ENCODE data around the gene LPAR2. TPM values are rescaled to one million over a fixed set of nuclear protein-coding genes. Genes with fewer than 3 reads are reported as not detected.

Gene LPAR2
- polyA plus RNA-seq, 4 donors: 8.0 to 21.6 (median 11.9) TPM

DNA sequence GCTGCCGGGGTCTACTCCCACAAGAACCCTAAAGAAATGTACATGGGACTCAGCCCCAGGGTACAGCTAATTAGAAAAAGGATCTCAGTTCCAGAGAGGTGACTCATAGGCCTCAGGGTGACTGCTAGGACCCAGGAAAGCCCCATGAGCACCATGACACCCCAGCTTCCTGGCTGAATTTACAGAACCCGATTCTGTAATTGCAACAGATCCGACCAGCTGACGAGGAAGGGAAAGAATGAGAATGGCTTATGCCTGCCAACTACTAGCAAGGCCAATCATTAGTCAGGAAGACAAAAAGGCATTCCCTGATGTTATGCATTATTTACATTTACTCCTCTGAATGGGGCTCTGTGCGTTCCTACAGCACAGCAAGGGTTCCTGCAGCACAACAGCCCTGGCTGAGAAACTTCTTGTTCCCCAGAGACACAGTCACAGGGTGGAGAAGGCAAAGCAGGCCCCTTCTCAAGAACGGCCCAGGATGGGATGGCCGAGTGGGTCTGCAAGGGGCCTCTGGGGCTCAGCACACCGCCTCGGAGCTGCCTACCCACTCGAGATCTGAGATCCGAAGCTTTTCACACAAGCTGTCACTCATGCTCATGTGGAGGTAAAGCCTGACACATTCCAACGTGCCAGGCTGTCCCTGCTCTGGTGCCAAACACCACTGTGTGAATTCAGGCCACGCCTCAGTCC lies 36.7 kb downstream of the LPAR2 start:
- Histone ChIP-seq H3K4me1 (ENCODE audit: control insufficient read depth in 3 of 3, insufficient read depth in 2 of 3, low read depth in 1 of 3, low read length in 2 of 3) (peaks cover 0 to 6% (median 2%) of the 10 kb centered on the region in 3 donors), H3K27ac (ENCODE audit: low read depth in 1 of 3, low read length in 2 of 3) (peak overlapping the region; percentile 9 to 83 (median 18)), H3K27me3 (ENCODE audit: control insufficient read depth in 3 of 3, insufficient read depth in 3 of 3, low read length in 3 of 3) (no peaks in the 10 kb centered on the region), H3K9me3 (ENCODE audit: control insufficient read depth in 2 of 2, insufficient read depth in 1 of 2, low read depth in 1 of 2, low read length in 1 of 2) (no peaks in the 10 kb centered on the region), H3K4me3 (ENCODE audit: low read depth in 1 of 3, low read length in 3 of 3) (no peak overlapping the region), H3K36me3 (ENCODE audit: control insufficient read depth in 3 of 3, insufficient read depth in 2 of 3, low read depth in 1 of 3, low read length in 3 of 3) (no peaks in the 10 kb centered on the region)
- 48 to 57% (median 55%) methylated on average over 13 of the region's 13 CpGs for WGBS, 3 donors
- DNase-seq (peak; percentile 41 to 56), FAIRE-seq (no peak)

DNA sequence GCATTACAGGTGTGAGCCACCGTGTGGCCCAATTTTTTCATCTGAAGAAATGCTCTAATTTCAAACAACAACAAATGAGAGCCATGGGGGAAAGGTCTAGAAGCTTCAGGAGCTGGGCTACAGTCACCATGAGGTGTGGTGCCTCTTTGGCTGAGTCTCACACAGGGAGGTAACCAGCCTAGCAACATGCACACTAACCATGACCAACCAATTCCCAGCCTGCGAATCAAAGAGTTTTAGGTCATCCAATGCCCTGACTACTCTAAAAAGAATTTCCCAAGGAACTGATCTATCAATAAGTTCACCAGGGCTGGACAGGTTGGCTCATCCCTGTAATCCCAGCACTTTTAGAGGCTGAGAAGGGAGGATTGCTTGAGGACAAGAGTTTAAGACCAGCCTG lies 39.5 kb downstream of the LPAR2 start:
- WGBS, 3 donors: 73 to 84% (median 83%) methylated on average over 2 of the region's 2 CpGs
- Histone ChIP-seq H3K4me1 (ENCODE audit: control insufficient read depth in 3 of 3, insufficient read depth in 2 of 3, low read depth in 1 of 3, low read length in 2 of 3) (peaks cover 0 to 6% (median 2%) of the 10 kb centered on the region in 3 donors), H3K36me3 (ENCODE audit: control insufficient read depth in 3 of 3, insufficient read depth in 2 of 3, low read depth in 1 of 3, low read length in 3 of 3) (no peaks in the 10 kb centered on the region), H3K27me3 (ENCODE audit: control insufficient read depth in 3 of 3, insufficient read depth in 3 of 3, low read length in 3 of 3) (no peaks in the 10 kb centered on the region), H3K4me3 (ENCODE audit: low read depth in 1 of 3, low read length in 3 of 3) (no peak overlapping the region), H3K9me3 (ENCODE audit: control insufficient read depth in 2 of 2, insufficient read depth in 1 of 2, low read depth in 1 of 2, low read length in 1 of 2) (no peaks in the 10 kb centered on the region), H3K27ac (ENCODE audit: low read depth in 1 of 3, low read length in 2 of 3) (no peak overlapping the region)
- no peak for FAIRE-seq
- no peak for DNase-seq

DNA sequence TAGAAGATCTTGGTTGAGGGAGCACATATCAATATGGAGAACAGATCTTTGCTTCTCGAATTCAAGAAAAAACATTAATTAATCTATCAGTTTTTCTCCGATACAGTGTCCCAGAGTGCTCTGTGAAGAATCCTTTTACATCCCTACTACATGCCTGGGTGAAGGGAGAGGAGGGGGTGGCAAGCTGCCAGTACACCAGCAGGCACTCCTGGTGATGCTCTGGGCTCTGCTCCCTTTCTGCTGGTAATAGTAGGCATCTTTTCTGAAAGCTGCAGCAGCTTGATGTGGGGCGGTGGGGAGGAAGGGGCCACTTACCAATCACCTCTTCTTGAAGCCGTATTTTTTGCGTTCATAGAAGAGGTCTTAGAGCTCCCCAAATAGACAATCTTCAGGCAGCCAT lies 40.2 kb downstream of the LPAR2 start:
- Histone ChIP-seq H3K27ac (ENCODE audit: low read depth in 1 of 3, low read length in 2 of 3) (no peak overlapping the region), H3K4me1 (ENCODE audit: control insufficient read depth in 3 of 3, insufficient read depth in 2 of 3, low read depth in 1 of 3, low read length in 2 of 3) (peaks cover 0 to 6% (median 2%) of the 10 kb centered on the region in 3 donors), H3K27me3 (ENCODE audit: control insufficient read depth in 3 of 3, insufficient read depth in 3 of 3, low read length in 3 of 3) (no peaks in the 10 kb centered on the region), H3K4me3 (ENCODE audit: low read depth in 1 of 3, low read length in 3 of 3) (no peak overlapping the region), H3K36me3 (ENCODE audit: control insufficient read depth in 3 of 3, insufficient read depth in 2 of 3, low read depth in 1 of 3, low read length in 3 of 3) (no peaks in the 10 kb centered on the region), H3K9me3 (ENCODE audit: control insufficient read depth in 2 of 2, insufficient read depth in 1 of 2, low read depth in 1 of 2, low read length in 1 of 2) (no peaks in the 10 kb centered on the region)
- 94 to 96% (median 96%) methylated on average over 5 of the region's 5 CpGs for WGBS, 3 donors
- FAIRE-seq (no peak), DNase-seq (no peak)

DNA sequence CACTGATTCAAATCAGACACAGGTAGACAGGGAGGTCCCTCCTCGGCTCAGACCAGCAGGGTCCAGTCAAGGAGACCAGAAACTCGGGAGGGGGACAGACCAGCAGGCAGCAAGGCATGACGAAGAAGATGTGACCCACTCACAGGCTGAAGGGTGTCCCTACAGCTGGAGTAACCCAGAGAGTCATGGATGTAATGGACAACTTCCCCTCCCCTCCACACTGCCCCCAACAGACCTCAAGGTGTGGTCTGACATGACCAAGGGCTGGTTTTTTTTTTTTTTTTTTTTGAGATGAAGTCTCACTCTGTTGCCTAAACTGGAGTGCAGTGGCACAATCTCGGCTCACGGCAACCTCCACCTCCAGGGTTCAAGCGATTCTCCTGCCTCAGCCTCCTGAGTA lies 43.7 kb downstream of the LPAR2 start:
- FAIRE-seq (no peak), DNase-seq (no peak)
- no peak overlapping the region for H3K27ac ChIP-seq (ENCODE audit: low read depth in 1 of 3, low read length in 2 of 3)
- no peaks in the 10 kb centered on the region for H3K27me3 ChIP-seq (ENCODE audit: control insufficient read depth in 3 of 3, insufficient read depth in 3 of 3, low read length in 3 of 3)
- WGBS, 3 donors: 92 to 96% (median 94%) methylated on average over 6 of the region's 6 CpGs
- H3K4me3 ChIP-seq (ENCODE audit: low read depth in 1 of 3, low read length in 3 of 3): no peak overlapping the region
- peaks cover 0 to 7% (median 4%) of the 10 kb centered on the region in 3 donors for H3K4me1 ChIP-seq (ENCODE audit: control insufficient read depth in 3 of 3, insufficient read depth in 2 of 3, low read depth in 1 of 3, low read length in 2 of 3)
- H3K9me3 ChIP-seq (ENCODE audit: control insufficient read depth in 2 of 2, insufficient read depth in 1 of 2, low read depth in 1 of 2, low read length in 1 of 2): no peaks in the 10 kb centered on the region
- no peaks in the 10 kb centered on the region for H3K36me3 ChIP-seq (ENCODE audit: control insufficient read depth in 3 of 3, insufficient read depth in 2 of 3, low read depth in 1 of 3, low read length in 3 of 3)

DNA sequence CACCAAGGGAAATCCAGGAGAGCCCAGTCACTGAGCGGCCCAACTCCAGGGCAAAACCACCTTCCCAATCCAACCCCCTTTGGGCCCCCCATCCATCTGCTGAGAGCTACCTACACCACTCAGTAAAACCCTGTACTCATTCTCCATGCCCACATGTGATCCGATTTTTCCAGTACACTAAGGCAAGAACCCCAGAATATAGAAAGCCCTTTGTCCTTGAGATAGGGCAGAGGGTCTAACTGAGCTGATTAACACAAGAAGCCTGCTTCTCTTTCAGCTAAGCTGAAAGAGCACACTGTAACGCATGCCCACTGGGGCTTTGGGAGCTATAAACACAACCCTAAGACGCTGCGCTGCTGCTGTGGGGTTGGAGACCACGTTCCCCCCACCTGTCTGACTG lies 45.5 kb downstream of the LPAR2 start:
- DNase-seq (no peak), FAIRE-seq (no peak)
- no peaks in the 10 kb centered on the region for H3K36me3 ChIP-seq (ENCODE audit: control insufficient read depth in 3 of 3, insufficient read depth in 2 of 3, low read depth in 1 of 3, low read length in 3 of 3)
- no peak overlapping the region for H3K4me3 ChIP-seq (ENCODE audit: low read depth in 1 of 3, low read length in 3 of 3)
- WGBS, 3 donors: 89 to 95% (median 94%) methylated on average over 6 of the region's 6 CpGs
- H3K27me3 ChIP-seq (ENCODE audit: control insufficient read depth in 3 of 3, insufficient read depth in 3 of 3, low read length in 3 of 3): no peaks in the 10 kb centered on the region
- no peaks in the 10 kb centered on the region for H3K9me3 ChIP-seq (ENCODE audit: control insufficient read depth in 2 of 2, insufficient read depth in 1 of 2, low read depth in 1 of 2, low read length in 1 of 2)
- H3K27ac ChIP-seq (ENCODE audit: low read depth in 1 of 3, low read length in 2 of 3): no peak overlapping the region
- H3K4me1 ChIP-seq (ENCODE audit: control insufficient read depth in 3 of 3, insufficient read depth in 2 of 3, low read depth in 1 of 3, low read length in 2 of 3): peaks cover 0 to 7% (median 4%) of the 10 kb centered on the region in 3 donors

DNA sequence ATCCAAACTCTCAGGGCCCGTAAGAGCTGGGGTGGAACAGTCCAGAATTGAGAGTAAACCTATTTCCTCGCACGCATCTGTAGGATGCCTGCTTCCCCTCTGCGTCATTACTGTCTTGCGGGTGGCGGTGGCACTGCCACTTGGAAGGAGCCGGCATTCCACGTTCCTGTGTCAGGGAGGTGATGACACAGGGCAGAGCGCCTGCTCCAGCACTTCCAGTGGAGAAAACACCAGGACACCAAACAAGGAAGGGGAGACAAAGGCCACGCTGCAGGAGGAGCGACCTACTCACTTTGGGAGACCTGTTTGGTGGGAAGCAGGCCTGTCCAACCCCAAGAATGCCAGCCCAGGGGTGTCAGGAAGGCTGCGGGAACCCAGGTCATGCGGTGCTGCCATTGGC lies 46.6 kb downstream of the LPAR2 start:
- no peaks in the 10 kb centered on the region for H3K9me3 ChIP-seq (ENCODE audit: control insufficient read depth in 2 of 2, insufficient read depth in 1 of 2, low read depth in 1 of 2, low read length in 1 of 2)
- H3K36me3 ChIP-seq (ENCODE audit: control insufficient read depth in 3 of 3, insufficient read depth in 2 of 3, low read depth in 1 of 3, low read length in 3 of 3): no peaks in the 10 kb centered on the region
- 92 to 95% (median 93%) methylated on average over 13 of the region's 13 CpGs for WGBS, 3 donors
- no peak overlapping the region for H3K4me3 ChIP-seq (ENCODE audit: low read depth in 1 of 3, low read length in 3 of 3)
- no peak overlapping the region for H3K27ac ChIP-seq (ENCODE audit: low read depth in 1 of 3, low read length in 2 of 3)
- DNase-seq: no peak
- H3K4me1 ChIP-seq (ENCODE audit: control insufficient read depth in 3 of 3, insufficient read depth in 2 of 3, low read depth in 1 of 3, low read length in 2 of 3): peaks cover 0 to 7% (median 4%) of the 10 kb centered on the region in 3 donors
- no peak for FAIRE-seq
- H3K27me3 ChIP-seq (ENCODE audit: control insufficient read depth in 3 of 3, insufficient read depth in 3 of 3, low read length in 3 of 3): no peaks in the 10 kb centered on the region

DNA sequence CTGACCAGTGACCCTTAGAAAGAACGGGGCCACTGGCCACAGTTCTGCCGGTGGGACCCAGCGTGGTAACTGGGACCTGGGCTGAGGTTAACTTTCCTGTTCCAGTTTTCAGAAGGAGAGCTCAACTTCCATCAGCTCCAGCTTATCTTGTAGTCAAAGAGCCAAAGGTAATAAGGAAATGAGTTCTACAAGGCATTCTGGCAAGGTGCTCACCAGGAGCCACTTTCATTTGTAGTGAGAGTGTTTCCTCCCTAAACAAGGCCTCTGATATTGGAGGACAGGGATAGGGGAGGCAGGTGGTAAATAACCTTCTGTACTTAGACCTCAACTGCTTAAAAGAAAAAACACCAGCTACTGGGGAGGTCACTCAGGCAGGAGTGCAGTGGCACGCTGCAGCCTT lies 47.6 kb downstream of the LPAR2 start:
- WGBS, 3 donors: 9 to 63% (median 63%) methylated on average over 4 of the region's 4 CpGs
- no peaks in the 10 kb centered on the region for H3K36me3 ChIP-seq (ENCODE audit: control insufficient read depth in 3 of 3, insufficient read depth in 2 of 3, low read depth in 1 of 3, low read length in 3 of 3)
- peaks cover 0 to 7% (median 4%) of the 10 kb centered on the region in 3 donors for H3K4me1 ChIP-seq (ENCODE audit: control insufficient read depth in 3 of 3, insufficient read depth in 2 of 3, low read depth in 1 of 3, low read length in 2 of 3)
- peak; percentile 49 to 88 for DNase-seq
- H3K27ac ChIP-seq (ENCODE audit: low read depth in 1 of 3, low read length in 2 of 3): peak overlapping the region in 2 of 3 donors; percentile 42 to 61
- no peak for FAIRE-seq
- no peaks in the 10 kb centered on the region for H3K9me3 ChIP-seq (ENCODE audit: control insufficient read depth in 2 of 2, insufficient read depth in 1 of 2, low read depth in 1 of 2, low read length in 1 of 2)
- H3K27me3 ChIP-seq (ENCODE audit: control insufficient read depth in 3 of 3, insufficient read depth in 3 of 3, low read length in 3 of 3): no peaks in the 10 kb centered on the region
- H3K4me3 ChIP-seq (ENCODE audit: low read depth in 1 of 3, low read length in 3 of 3): no peak overlapping the region

DNA sequence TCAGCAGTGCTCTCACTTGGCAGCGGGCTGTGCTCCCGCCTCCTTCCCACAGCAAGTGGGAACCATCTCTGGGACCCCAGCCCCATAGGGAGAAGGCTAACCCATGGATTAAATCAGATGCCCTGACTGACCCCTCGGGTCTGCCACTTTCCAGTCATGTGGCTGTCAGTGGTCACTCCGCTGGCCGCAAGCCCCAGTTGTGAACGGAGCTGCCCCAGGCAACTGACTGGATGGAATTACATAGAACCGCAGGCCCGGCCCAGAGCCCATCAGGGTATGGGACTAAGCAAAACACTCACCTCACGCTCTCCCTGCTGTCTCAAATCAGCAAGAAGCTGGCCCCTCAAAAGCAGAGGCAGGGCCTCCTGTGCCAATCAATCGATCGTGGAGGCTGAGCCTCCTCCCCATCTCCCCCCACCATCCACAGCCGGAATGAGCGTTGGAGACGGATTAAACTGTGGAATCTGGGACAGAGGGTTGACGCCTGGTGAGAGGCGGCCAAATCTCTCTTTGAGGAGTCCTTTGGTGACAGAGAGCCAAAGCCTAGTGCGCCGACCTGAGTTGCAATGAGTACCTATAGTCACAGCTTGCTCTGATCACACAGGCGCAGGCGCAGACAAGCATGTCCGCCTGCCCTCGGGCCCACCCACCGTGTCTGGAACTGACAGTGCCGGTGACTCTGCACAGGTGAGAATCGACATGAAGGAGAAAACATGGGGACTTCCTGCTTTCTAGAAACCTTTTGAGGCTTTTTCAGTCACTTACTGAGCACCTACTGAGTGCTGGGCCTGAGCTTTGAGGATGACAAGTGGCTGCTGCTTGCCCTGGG lies 48.3 kb downstream of the LPAR2 start:
- Histone ChIP-seq H3K27ac (ENCODE audit: low read depth in 1 of 3, low read length in 2 of 3) (peak overlapping the region in 2 of 3 donors; percentile 42 to 61), H3K36me3 (ENCODE audit: control insufficient read depth in 3 of 3, insufficient read depth in 2 of 3, low read depth in 1 of 3, low read length in 3 of 3) (no peaks in the 10 kb centered on the region), H3K4me1 (ENCODE audit: control insufficient read depth in 3 of 3, insufficient read depth in 2 of 3, low read depth in 1 of 3, low read length in 2 of 3) (peaks cover 0 to 7% (median 4%) of the 10 kb centered on the region in 3 donors), H3K27me3 (ENCODE audit: control insufficient read depth in 3 of 3, insufficient read depth in 3 of 3, low read length in 3 of 3) (no peaks in the 10 kb centered on the region), H3K4me3 (ENCODE audit: low read depth in 1 of 3, low read length in 3 of 3) (no peak overlapping the region), H3K9me3 (ENCODE audit: control insufficient read depth in 2 of 2, insufficient read depth in 1 of 2, low read depth in 1 of 2, low read length in 1 of 2) (no peaks in the 10 kb centered on the region)
- FAIRE-seq (no peak), DNase-seq (no peak)
- 80 to 87% (median 84%) methylated on average over 25 of the region's 25 CpGs for WGBS, 3 donors
